Fibroblast of villous mesenchyme (primary cell): ENCODE results near the gene STRA8. TPM values are rescaled to one million over a fixed set of nuclear protein-coding genes. Genes with fewer than 3 reads are reported as not detected.

ENCODE experiments used
- DNase-seq: peaks from one replicate; pipeline ENCODE4 v3.0.0-alpha.2; 2010; ENCODE audit warnings: low read depth
- H3K4me3 ChIP-seq: 2 replicates; pipeline ENCODE4 v1.5.1; 2011; ENCODE audit warnings: low read depth, mild to moderate bottlenecking, low read length
- total RNA-seq: library from RNA; depleted of rRNA; stranded (reverse); fragments of >200 nt; gene quantifications from 2 replicates; pipeline ENCODE4 v1.2.3, GENCODE V29; 2012
- TF ChIP-seq, protein P1 (sequence below): IDR thresholded peaks from 2 replicates; pipeline ENCODE4 v1.5.1; 2012; ENCODE audit warnings: low read depth, mild to moderate bottlenecking, low read length; ENCODE audit not compliant: insufficient read depth

The STRA8 gene
- total RNA-seq, 1 donor: not detected

GRCh38 chr7:135262623-135263320, 29.1 kb downstream of the STRA8 start:
- TF ChIP-seq, protein P1, sequence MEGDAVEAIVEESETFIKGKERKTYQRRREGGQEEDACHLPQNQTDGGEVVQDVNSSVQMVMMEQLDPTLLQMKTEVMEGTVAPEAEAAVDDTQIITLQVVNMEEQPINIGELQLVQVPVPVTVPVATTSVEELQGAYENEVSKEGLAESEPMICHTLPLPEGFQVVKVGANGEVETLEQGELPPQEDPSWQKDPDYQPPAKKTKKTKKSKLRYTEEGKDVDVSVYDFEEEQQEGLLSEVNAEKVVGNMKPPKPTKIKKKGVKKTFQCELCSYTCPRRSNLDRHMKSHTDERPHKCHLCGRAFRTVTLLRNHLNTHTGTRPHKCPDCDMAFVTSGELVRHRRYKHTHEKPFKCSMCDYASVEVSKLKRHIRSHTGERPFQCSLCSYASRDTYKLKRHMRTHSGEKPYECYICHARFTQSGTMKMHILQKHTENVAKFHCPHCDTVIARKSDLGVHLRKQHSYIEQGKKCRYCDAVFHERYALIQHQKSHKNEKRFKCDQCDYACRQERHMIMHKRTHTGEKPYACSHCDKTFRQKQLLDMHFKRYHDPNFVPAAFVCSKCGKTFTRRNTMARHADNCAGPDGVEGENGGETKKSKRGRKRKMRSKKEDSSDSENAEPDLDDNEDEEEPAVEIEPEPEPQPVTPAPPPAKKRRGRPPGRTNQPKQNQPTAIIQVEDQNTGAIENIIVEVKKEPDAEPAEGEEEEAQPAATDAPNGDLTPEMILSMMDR: no peak
- no peak for DNase-seq
- H3K4me3 ChIP-seq: no peak overlapping the region

GRCh38 chr7:135263321-135263970, 29.8 kb downstream of the STRA8 start:
- TF ChIP-seq, protein P1: no peak

GRCh38 chr7:135265637-135266036, 32.0 kb downstream of the STRA8 start:
- TF ChIP-seq, protein P1: no peak
- no peak overlapping the region for H3K4me3 ChIP-seq
- DNase-seq: no peak

More at GRCh38 chr7:135263321-135263970, 29.8 kb downstream of the STRA8 start:
- no peak for DNase-seq
- H3K4me3 ChIP-seq: no peak overlapping the region

GRCh38 chr7:135269921-135270320, 36.3 kb downstream of the STRA8 start:
- DNase-seq: no peak
- TF ChIP-seq, protein P1: no peak
- H3K4me3 ChIP-seq: no peak overlapping the region

DNA sequence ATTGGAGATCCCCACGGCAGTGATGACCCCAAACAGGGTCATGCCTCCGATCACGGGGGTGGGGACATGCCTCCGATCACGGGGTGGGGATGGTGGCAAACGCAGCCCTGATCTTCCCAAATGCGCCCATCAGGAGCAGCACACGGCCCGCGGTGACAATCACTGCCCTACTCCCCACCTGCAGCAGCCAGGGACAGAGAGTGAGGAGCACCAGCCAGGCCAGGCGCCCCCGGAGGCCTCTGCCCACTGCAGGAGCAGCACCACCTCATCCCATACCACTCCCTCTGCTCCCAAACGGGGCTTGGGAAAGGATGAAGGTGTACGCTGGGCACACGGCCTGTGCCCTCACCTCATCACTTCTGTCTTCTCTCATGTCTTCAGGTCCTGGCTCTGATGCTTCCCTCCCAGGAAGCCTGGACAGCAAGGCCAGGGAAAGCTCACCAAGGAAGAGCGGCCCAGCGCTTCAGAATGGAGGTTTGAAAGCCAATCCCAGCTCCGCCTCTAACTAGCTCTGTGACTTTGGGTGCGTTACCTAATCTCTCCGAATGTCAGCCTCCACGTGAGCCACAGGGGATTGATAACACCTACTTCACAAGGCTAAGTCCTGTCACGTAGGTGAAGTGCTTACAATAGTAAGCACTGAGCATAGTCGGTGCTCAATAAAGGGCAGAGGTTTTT, 37.1 kb downstream of the STRA8 start:
- no peak overlapping the region for H3K4me3 ChIP-seq
- TF ChIP-seq, protein P1: no peak
- no peak for DNase-seq

- TF ChIP-seq, protein P1: no peak
- H3K4me3 ChIP-seq: no peak overlapping the region
- DNase-seq: no peak
Observed at GRCh38 chr7:135271255-135271615, 37.6 kb downstream of the STRA8 start.
